Midbrain (tissue), 1 donor: ENCODE measurements around the gene LRRC4B.
A peak's percentile ranks its signal among the peaks of the same experiment; 100 is the strongest.
"Not testable (repeated sequence)": the region's sequence is repeated elsewhere in the genome, so short reads cannot be mapped to it uniquely, and the experiment has no call there.

Experiments
- DNase-seq: peaks from one replicate; lab custom pipeline; 2025; lab: John Stamatoyannopoulos, UW

Gene LRRC4B, protein sequence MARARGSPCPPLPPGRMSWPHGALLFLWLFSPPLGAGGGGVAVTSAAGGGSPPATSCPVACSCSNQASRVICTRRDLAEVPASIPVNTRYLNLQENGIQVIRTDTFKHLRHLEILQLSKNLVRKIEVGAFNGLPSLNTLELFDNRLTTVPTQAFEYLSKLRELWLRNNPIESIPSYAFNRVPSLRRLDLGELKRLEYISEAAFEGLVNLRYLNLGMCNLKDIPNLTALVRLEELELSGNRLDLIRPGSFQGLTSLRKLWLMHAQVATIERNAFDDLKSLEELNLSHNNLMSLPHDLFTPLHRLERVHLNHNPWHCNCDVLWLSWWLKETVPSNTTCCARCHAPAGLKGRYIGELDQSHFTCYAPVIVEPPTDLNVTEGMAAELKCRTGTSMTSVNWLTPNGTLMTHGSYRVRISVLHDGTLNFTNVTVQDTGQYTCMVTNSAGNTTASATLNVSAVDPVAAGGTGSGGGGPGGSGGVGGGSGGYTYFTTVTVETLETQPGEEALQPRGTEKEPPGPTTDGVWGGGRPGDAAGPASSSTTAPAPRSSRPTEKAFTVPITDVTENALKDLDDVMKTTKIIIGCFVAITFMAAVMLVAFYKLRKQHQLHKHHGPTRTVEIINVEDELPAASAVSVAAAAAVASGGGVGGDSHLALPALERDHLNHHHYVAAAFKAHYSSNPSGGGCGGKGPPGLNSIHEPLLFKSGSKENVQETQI

DNA sequence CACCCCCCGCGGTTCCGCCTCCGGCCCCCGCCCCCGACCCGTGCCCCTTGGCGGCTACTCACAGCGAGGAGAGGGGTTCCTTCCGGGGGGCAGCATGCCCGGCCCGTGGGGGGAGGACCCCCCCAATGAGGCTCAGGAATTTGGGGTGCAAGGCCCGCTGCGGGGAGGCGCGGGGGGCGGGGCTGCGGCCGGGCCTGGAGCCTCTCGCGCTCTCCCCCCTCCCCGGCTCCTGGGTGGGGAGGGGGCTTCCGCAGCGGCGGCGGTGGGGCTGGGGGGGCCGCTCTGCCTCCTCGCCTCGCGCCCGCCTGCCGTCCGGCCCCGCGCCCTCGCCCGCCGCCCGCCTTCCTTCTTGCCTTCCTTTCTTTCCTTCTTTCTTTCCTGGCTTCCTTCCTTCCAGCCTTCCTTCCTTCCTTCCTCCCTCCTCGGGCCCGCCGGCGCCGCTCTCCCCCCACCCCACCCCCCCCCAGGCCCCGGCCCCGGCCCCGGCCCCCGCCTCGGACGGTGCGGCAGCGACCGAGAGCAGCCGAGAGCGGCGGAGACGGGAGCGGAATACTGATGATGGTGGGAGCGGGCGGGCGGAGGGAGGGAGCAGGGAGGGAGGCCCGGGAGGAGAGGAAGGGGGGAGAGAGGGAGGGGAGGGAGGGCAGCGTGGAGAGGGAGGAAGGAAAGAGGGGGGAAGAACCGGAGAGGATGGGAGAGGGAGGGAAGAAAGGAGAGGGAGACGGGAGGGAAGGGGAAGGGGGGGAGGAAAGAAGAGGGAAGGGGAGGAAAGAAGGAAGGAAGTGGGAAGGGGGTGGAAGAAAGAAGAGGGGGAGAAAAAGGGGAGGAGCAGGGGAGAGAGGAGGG is at the start of gene LRRC4B:
Gene LRRC4B (minus strand): TSS at position 554 of the 846 bp plus-strand sequence. CDS start 19,597 bp downstream, outside the sequence.
- DNase-seq = peak; percentile 61

DNA sequence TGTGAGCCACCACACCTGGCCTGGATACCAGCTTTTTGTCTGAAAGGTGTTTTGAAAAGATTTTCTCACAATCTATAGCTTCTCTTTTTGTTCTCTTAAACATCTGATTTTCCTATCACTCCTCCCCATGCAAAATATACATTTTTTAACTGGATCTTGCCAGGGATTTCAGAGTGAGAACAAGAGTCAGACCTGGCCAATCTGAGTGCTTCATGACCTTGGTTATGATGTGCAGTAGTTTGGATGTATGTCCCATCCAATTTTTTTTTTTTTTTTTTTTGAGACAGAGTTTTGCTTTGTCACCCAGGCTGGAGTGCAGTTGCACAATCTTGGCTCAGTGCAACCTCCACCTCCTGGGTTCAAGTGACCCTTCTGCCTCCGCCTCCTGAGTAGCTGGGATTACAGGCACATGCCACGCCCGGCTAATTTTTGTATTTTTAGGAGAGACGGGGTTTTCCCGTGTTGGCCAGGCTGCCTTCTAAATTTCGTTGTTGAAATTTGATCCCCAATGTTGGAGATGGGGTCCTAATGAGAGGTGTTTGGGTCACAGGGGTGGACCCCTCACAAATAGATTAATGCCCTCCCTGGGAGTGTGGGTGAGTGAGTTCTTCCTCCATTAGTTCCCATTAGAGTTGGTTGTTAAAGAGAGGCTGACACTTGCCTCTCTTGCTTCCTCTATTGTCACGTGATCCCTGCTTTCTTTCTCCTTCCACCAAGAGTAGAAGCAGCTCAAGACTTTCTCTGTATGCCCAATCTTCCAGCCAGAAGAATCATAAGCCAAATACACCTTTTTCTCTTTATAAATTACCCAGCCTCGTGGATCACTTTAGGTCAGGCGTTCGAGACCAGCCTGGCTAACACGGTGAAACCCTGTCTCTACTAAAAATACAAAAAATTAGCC is 44.5 kb upstream of the LRRC4B start:
- DNase-seq = not testable (repeated sequence)

DNA sequence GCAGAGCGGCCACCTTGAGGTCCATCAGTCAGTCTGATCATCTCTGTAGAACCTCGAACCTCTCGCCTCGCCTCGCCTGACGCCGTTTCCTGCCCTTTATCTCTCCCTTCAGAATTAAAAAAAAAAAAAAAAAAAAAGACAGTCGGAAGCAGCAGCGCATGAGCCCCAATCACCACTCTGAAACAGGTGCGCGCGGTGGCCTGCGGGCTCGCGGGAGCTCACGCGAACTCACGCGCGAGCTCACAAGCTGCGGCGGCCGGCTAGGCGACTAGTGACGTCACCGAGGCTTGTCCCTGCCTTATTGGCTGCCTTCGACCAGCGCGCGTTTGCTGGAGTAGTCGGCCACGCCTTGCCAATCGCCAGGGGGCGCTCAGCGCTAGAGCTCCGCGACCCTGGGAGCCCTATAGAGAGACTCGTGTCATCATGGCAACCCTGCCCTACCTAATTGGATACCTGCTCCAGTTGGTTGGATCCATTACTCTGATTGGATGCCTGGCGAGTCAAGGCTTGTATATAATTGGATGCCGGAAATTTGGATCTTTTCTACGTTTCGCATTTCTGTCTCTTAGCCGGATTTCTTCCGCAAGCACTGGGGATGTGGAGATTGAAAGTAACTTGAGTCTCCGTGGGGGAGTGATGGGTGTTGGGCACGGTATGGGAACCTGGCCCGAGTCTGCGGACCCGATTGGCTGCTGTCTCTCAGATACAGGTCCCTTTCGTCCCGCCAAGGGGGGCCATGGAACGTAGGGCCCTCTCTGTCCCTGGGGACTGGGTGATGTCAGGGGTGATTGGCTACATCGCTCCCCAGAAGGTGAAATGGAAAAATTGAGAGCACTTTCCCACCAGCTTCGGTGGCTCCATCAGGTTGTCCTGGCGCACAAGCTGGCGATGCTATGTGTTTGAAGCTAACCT is 39.9 kb upstream of the LRRC4B start:
- peak; percentile 96 for DNase-seq

DNA sequence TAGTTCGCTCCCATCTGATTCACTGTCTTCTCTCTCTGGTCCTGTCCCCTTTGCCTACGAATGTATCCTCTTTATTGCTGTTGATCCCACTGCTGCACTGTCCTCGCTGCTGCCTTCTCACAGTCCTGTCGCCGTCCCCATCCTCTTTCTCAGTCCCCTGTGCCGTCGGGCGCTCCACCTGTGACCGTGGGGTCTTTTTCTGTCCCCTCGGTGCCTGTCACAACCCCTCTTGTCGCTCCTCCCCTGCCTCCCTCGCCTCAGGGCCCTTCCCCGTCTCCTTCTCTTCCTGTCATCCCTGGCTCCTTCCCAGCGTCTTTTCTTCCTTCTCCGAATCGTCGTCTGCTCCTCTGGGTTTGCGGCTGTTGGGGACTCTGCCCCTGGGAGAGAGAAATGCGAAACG is 39.2 kb upstream of the LRRC4B start:
- DNase-seq = no peak

DNA sequence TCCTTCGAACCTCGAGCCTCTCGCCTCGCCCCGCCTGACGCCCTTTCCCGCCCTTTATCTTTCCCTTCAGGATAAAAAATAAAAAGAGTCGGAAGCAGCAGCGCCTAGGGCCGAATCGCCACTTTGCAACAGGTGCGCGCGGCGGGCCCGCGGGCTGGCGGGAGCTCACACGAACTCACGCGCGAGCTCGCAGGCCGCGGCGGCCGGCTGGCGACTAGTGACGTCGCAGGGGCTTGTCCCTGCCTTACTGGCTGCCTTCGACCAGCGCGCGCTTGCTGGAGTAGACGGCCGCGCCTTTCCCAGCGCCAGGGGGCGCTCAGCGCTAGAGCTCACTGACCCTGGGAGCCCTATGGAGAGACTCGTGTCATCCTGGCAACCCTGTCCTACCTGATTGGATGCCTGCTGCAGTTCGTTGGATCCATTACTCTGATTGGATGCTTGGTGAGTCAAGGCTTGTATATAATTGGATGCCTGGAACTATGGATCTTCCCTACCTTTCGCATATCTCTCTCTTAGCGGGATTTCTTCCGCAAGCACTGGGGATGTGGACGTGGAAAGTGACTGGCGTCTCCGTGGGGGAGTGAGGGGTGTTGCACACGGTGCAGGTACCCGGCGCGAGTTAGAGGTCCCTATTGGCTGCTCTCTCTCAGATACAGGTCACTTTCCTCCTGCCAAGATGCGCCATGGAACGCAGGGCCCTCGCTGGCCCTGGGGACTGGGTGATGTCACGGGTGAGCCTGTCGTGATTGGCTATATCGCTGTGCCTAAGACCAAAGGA is 38.0 kb upstream of the LRRC4B start:
- peak; percentile 42 for DNase-seq

DNA sequence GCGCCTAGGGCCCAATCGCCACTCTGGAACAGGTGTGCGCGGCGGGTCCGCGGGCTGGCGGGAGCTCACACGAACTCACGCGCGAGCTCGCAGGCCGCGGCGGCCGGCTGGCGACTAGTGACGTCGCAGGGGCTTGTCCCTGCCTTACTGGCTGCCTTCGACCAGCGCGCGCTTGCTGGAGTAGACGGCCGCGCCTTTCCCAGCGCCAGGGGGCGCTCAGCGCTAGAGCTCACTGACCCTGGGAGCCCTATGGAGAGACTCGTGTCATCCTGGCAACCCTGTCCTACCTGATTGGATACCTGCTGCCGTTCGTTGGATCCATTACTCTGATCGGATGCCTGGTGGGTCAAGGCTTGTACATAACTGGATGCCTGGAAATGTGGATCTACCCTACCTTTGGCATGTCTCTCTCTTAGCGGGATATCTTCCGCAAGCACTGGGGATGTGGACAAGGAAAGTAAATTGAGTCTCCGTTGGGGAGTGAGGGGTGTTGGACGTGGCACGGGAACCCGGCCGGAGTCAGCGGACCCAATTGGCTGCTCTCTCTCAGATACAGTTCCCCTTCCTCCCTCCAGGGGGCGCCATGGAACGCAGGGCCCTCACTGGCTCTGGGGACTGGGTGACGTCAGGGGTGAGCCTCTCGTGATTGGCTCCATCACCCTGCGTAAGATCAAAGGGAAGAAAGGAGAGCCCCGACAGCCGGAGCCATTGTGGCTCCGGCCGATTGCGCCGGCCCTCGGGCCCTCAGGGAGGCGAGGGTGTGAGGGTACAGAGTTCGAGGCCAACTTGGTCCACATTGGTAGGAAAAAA is 36.2 kb upstream of the LRRC4B start:
- DNase-seq = not testable (repeated sequence)

DNA sequence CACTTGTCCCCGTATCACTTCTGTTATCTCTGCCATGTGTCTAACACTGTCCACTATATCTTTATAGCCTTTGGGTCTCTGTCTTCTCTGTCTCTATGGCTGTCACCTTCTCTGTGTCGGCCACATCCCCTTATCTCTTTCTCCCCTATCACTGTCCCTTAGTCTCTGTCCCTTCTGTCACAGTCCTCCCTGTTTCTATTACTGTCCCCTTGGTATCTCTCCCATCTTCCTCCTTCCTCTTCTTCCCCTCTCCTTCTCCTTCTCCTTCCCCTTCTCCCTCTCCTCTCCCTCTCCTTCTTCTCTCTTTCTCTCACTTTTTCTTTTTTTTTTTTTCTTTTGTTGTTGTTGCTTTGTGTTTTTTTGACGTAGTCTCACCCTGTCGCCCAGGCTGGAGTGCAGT is 34.7 kb upstream of the LRRC4B start:
- DNase-seq = no peak

DNA sequence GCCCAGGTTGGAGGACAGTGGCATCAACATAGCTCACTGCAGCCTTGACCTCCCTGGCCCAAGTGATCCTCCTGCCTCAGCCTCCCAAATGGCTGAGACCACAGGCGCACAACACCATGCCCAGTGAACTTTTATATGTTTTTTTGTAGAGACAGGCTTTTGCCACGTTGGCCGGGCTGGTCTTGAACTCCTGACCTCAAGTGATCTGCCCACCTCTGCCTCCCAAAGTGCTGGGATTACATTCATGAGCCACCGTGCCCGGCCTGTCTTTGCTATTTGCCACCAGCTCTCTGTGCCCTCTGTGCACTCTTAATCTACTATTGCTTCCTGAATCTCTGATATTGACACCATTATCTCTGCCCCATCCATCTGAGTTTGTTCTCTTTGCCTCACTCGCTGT is 34.3 kb upstream of the LRRC4B start:
- DNase-seq = no peak

DNA sequence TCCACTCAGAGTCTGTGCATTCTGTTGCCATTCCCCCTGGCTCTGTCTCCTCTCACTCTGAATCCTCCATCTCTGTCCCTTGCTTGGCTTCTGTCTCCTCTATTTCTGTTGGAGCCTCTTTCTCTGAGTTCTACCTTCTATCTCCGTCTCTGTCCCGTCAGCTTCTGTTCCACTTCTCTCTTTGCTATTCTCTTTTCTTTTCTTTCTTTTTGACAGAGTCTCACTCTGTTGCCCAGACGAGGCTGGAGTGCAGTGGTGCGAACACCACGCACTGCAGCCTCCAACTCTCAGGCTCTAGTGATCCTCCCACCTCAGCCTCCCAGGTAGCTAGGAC is 33.8 kb upstream of the LRRC4B start:
- no peak for DNase-seq

DNA sequence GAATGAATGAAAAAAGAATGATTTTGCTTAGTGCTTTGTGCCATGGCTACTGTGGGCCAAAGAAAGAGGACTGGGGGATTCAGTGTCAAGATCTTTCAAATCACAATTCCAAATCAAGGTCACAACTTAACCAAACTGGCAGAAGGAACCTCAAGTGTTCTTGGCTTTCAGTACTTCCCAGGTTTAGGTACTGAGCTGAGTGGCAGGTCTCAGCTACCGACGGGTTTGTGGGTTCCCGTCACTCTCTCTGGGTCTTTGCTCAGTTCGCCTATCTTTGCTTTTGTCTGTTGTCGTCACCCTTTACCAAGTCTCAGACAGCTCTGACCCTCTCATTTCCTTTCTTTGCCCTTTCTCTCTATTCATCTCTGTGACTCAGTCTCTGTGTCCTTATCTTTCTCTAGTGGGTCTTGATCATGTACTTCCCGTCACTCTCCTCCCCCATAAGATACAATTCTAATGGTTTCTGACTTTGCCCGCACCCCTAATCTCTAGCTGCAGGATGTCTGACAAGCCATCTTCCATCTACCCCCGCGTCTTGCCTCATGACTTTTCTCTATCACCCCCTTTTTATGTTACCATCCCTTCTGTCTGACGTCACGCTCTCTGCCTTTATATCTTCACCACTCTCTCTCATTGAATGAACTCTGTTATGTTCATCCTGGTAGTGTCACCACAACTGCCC is 33.3 kb upstream of the LRRC4B start:
- DNase-seq = no peak

DNA sequence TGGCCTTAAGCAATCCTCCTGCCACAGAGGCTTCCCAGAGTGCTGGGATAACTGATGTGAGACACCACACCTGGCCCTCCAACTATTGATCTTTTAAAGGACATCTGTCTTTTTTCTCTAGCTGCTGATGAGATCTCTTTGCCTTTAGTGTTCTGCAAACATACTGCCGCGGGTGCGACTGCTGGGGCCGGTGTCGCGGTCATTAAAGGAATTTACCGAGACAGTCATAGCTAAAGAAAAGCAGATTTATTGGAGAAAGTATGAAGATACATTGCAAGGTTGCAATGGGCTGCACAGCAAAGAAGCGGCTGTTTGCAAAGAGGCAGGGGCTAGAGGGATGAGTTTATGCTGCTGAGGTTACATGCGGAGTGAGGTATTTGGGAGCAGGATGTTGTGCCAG is 31.2 kb upstream of the LRRC4B start:
- no peak for DNase-seq

DNA sequence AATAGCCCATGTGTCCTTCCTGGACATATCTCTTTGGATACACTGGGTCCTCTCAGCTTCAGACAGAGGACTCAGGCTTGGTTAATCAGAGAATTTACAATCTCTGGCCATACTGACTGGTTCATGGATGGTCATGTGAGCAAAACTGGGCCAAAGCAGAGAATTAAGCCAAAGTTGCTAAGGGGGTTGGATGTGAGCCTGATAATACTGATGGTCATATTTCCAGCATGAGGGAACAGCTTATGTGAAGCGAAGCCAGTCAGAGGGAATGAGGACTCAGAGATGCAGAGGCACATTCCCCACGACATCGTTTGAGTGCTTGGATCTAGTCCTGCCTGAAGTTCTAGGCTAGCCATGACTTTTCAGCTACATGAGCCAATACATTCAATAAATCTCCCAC is 22.0 kb upstream of the LRRC4B start:
- DNase-seq = no peak

DNA sequence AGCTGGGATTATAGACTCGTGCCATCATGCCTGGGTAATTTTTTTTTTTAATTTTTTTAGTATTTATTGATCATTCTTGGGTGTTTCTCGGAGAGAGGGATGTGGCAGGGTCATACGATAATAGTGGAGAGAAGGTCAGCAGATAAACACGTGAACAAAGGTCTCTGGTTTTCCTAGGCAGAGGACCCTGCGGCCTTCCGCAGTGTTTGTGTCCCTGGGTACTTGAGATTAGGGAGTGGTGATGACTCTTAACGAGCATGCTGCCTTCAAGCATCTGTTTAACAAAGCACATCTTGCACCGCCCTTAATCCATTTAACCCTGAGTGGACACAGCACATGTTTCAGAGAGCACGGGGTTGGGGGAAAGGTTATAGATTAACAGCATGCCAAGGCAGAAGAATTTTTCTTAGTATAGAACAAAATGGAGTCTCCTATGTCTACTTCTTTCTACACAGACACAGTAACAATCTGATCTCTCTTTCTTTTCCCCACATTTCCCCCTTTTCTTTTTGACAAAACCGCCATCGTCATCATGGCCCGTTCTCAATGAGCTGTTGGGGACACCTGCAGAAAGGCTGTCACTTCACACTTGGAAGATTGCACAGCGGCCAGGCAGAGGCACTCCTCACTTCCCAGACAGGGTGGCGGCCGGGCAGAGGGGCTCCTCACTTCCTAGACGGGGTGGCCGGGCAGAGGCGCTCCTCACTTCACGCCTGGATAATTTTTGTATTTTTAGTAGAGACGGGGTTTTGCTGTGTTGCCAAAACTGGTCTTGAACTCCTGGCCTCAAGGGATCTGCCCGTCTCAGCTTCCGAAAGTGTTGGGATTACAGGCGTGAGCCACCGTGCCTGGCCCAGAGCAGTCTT is 13.8 kb upstream of the LRRC4B start:
- not testable (repeated sequence) for DNase-seq

DNA sequence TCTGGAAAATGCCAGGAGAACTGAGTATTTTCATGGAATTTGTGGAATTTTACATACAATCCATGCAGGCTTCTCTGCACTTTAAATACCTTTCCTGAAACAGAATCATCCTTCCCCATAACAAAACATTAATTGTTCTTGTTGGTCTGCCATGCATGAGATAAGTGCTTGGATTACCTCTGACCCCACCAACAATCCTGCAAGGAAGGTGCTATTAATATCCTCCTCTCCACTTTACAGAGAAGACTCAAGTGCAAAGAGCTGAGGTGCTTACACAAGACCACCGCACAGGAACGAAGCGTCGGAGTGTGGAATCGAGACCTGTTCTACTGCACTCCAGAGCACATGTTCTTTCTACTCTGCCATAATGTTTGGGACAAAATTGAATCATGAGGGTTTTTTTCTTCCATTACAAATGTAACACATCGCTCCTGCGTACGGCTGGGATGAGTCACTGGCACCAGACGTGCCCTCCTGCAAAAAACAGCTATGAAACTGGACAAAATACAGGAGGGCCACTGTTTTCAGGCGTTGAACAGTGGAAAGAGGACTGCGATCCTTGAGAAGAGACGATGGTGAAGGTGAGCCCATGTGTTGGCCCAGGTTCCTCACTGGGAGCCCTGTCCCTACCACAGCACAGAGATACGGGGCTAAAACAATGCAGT is 12.9 kb upstream of the LRRC4B start:
- no peak for DNase-seq

DNA sequence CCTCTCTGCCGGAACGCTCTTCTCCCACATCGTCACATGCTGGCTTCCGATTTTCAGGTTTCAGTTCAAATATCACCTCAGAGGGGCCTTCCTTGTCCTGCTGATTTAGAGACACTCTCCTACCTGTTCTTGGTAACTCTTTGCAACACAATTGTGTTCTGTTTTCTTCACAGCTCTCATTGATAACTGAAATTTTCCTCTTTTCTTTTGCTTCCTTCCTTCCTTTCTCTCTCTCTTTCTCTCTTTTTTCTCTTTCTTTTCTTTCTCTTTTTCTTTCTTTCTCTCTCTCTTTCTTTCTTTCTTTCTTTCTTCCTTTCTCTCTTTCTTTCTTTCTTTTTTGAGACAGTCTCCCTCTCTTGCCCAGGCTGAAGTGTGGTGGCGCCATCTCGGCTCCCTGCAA is 12.0 kb upstream of the LRRC4B start:
- no peak for DNase-seq

DNA sequence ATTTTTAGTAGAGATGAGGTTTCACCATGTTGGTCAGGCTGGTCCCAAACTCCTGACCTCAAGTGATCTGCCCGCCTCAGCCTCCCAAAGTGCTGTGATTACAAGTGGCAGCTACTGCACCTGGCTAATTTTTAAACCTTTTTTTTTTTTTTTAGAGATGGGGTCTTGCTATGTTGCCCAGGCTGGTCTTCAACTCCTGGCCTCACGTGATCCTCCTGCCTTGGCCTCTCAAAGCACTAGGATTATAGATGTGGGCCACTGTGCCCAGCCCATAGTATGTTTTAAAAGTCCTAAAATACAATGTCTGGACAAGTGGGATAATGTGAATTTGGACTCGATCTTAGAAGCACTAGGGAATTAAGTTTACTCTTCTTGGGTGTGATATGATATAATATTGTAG is 8.5 kb upstream of the LRRC4B start:
- DNase-seq = not testable (repeated sequence)
